OCI-LY3 (cell line): ENCODE results near the gene NAXE.

Source experiments
- H2AFZ ChIP-seq: fragments of 200-600, 300-600 bp; shearing (Covaris generic); 2 replicates; pipeline ENCODE4 v1.6.0; 2014; ENCODE audit warnings: antibody characterized with exemption, low read depth, low read length
- H3K27ac ChIP-seq: fragments of 200-600, 300-600 bp; sonication (generic); 2 replicates; pipeline ENCODE4 v1.5.1; 2014; ENCODE audit warnings: mild to moderate bottlenecking, low read length, moderate library complexity, mixed read lengths
- H3K27me3 ChIP-seq: fragments of 200-600, 300-600 bp; sonication (generic); 2 replicates; pipeline ENCODE4 v1.6.1; 2014; ENCODE audit warnings: low read depth, low read length, mixed read lengths
- H3K36me3 ChIP-seq: fragments of 200-600, 300-600 bp; sonication (generic); replicated peaks from 2 replicates; pipeline ENCODE3; 2014; ENCODE audit warnings: low read depth, low read length, mixed read lengths
- H3K4me1 ChIP-seq: fragments of 300-600, 200-600 bp; sonication (generic); 2 replicates; pipeline ENCODE4 v1.6.1; 2014; ENCODE audit warnings: low read length, mixed read lengths
- H3K4me2 ChIP-seq: fragments of 200-600, 300-600 bp; sonication (generic); 2 replicates; pipeline ENCODE4 v1.6.1; 2014; ENCODE audit warnings: low read length, mixed read lengths
- H3K4me3 ChIP-seq: fragments of 300-600, 200-600 bp; sonication (generic); 2 replicates; pipeline ENCODE4 v1.5.1; 2014; ENCODE audit warnings: antibody characterized with exemption, mild to moderate bottlenecking, low read length, moderate library complexity
- H3K79me2 ChIP-seq: fragments of 300-600, 200-600 bp; shearing (Covaris generic); 2 replicates; pipeline ENCODE4 v1.6.1; 2014; ENCODE audit warnings: mild to moderate bottlenecking, low read length, mixed read lengths
- H3K9ac ChIP-seq: fragments of 300-600, 200-600 bp; shearing (Covaris generic); 2 replicates; pipeline ENCODE4 v1.6.0; 2014; ENCODE audit warnings: mild to moderate bottlenecking, low read length, moderate library complexity
- H3K9me3 ChIP-seq: fragments of 200-600, 300-600 bp; shearing (Covaris generic); 2 replicates; pipeline ENCODE4 v1.6.1; 2014; ENCODE audit warnings: low read length, mixed read lengths; ENCODE audit not compliant: insufficient read depth
- H4K20me1 ChIP-seq: fragments of 200-600, 300-600 bp; sonication (generic); 2 replicates; pipeline ENCODE4 v1.6.1; 2016; ENCODE audit warnings: low read length, mixed read lengths; ENCODE audit not compliant: insufficient read depth
- CTCF ChIP-seq: fragments of 200-600, 300-600 bp; sonication (generic); IDR thresholded peaks from 2 replicates; pipeline ENCODE4 v1.5.1; 2014; ENCODE audit warnings: antibody characterized with exemption, low read length, low read depth
- EZH2phosphoT487 ChIP-seq: fragments of 200-600 bp; shearing (Covaris generic); IDR thresholded peaks from 2 replicates; pipeline ENCODE4 v1.6.1; 2018; ENCODE audit warnings: antibody characterized with exemption, mixed run types, low read depth

NAXE gene

GRCh38 chr1:156623946-156624813 is 32.6 kb downstream of the NAXE start:
- Histone ChIP-seq H3K79me2 (no peaks in the 10 kb centered on the region), H3K4me3 (no peak overlapping the region), H3K27me3 (peaks cover 24% of the 10 kb centered on the region), H3K4me2 (no peak overlapping the region), H3K9ac (no peak overlapping the region), H2AFZ (no peak overlapping the region), H3K9me3 (no peaks in the 10 kb centered on the region), H3K27ac (no peak overlapping the region), H3K4me1 (peaks cover 10% of the 10 kb centered on the region), H4K20me1 (no peaks in the 10 kb centered on the region), H3K36me3 (no peaks in the 10 kb centered on the region)
- no peak for TF ChIP-seq EZH2phosphoT487
- TF ChIP-seq CTCF, result no peak

- peaks cover 5% of the 10 kb centered on the region for H3K4me1 ChIP-seq
- H3K27ac ChIP-seq, result no peak overlapping the region
- H3K27me3 ChIP-seq, result peaks cover 17% of the 10 kb centered on the region
- TF ChIP-seq CTCF (no peak), EZH2phosphoT487 (no peak)
- no peaks in the 10 kb centered on the region for H3K36me3 ChIP-seq
- H3K9me3 ChIP-seq, result no peaks in the 10 kb centered on the region
- no peak overlapping the region for H3K9ac ChIP-seq
- H3K4me3 ChIP-seq, result no peak overlapping the region
- no peaks in the 10 kb centered on the region for H4K20me1 ChIP-seq
- no peak overlapping the region for H2AFZ ChIP-seq
- no peaks in the 10 kb centered on the region for H3K79me2 ChIP-seq
- no peak overlapping the region for H3K4me2 ChIP-seq
These were observed 33.3 kb downstream of the NAXE start for GRCh38 chr1:156624814-156625435.

GRCh38 chr1:156625436-156626078 is 34.0 kb downstream of the NAXE start:
- H3K9me3 ChIP-seq, result no peaks in the 10 kb centered on the region
- H3K4me1 ChIP-seq, result no peaks in the 10 kb centered on the region
- no peak overlapping the region for H2AFZ ChIP-seq
- no peaks in the 10 kb centered on the region for H3K79me2 ChIP-seq
- no peaks in the 10 kb centered on the region for H3K36me3 ChIP-seq
- H3K4me3 ChIP-seq, result no peak overlapping the region
- TF ChIP-seq CTCF (peak; percentile 89), EZH2phosphoT487 (no peak)
- peaks cover 11% of the 10 kb centered on the region for H3K27me3 ChIP-seq
- no peaks in the 10 kb centered on the region for H4K20me1 ChIP-seq
- H3K27ac ChIP-seq, result no peak overlapping the region
- no peak overlapping the region for H3K9ac ChIP-seq
- no peak overlapping the region for H3K4me2 ChIP-seq

- no peak overlapping the region for H3K27ac ChIP-seq
- H2AFZ ChIP-seq, result no peak overlapping the region
- no peaks in the 10 kb centered on the region for H3K36me3 ChIP-seq
- H3K27me3 ChIP-seq, result peaks cover 12% of the 10 kb centered on the region
- H3K9ac ChIP-seq, result no peak overlapping the region
- H3K9me3 ChIP-seq, result no peaks in the 10 kb centered on the region
- H3K4me1 ChIP-seq, result no peaks in the 10 kb centered on the region
- H3K4me3 ChIP-seq, result no peak overlapping the region
- no peak overlapping the region for H3K4me2 ChIP-seq
- no peaks in the 10 kb centered on the region for H3K79me2 ChIP-seq
- H4K20me1 ChIP-seq, result no peaks in the 10 kb centered on the region
- no peak for TF ChIP-seq EZH2phosphoT487
- no peak for TF ChIP-seq CTCF
These were observed 34.5 kb downstream of the NAXE start for GRCh38 chr1:156626079-156626438.
